HG02571 (cell line): ENCODE results near the gene TMEM255A.
"Not testable (repeated sequence)": the region's sequence is repeated elsewhere in the genome, so short reads cannot be mapped to it uniquely, and the experiment has no call there.

ENCODE experiments used
- ATAC-seq: cut with Tn5 transposase; IDR thresholded peaks from one replicate; pipeline ENCODE4 v1.9.1; 2021; ENCODE audit warnings: mild to moderate bottlenecking, moderate library complexity; ENCODE audit not compliant: unreplicated experiment

Gene TMEM255A

GRCh38 chrX:120310861-120311726 is at the start of gene TMEM255A:
Gene TMEM255A, minus strand, starts transcription at chrX:120311461. Its CDS starts 152 bp downstream, at chrX:120311309.
- ATAC-seq, result no peak

GRCh38 chrX:120358737-120359456 is 47.6 kb upstream of the TMEM255A start:
- no peak for ATAC-seq

GRCh38 chrX:120357186-120357585 is 45.9 kb upstream of the TMEM255A start:
- no peak for ATAC-seq

- ATAC-seq, result no peak
Measured at GRCh38 chrX:120356084-120356483, 44.8 kb upstream of the TMEM255A start.

GRCh38 chrX:120350450-120351138 is 39.3 kb upstream of the TMEM255A start:
- ATAC-seq, result no peak

GRCh38 chrX:120344566-120344965 is 33.3 kb upstream of the TMEM255A start:
- ATAC-seq, result not testable (repeated sequence)

- no peak for ATAC-seq
Measured at GRCh38 chrX:120336899-120337298, 25.6 kb upstream of the TMEM255A start.

- ATAC-seq, result no peak
Measured at GRCh38 chrX:120335289-120335688, 24.0 kb upstream of the TMEM255A start.

GRCh38 chrX:120334603-120335002 is 23.3 kb upstream of the TMEM255A start:
- ATAC-seq, result no peak

- ATAC-seq, result no peak
Measured at GRCh38 chrX:120334151-120334550, 22.9 kb upstream of the TMEM255A start.

GRCh38 chrX:120332394-120332793 is 21.1 kb upstream of the TMEM255A start:
- no peak for ATAC-seq

GRCh38 chrX:120331116-120331515 is 19.9 kb upstream of the TMEM255A start:
- no peak for ATAC-seq

GRCh38 chrX:120321520-120322281 is 10.4 kb upstream of the TMEM255A start:
- no peak for ATAC-seq

- no peak for ATAC-seq
Measured at GRCh38 chrX:120318411-120318810, 7.2 kb upstream of the TMEM255A start.

- no peak for ATAC-seq
Measured at GRCh38 chrX:120316587-120317283, 5.5 kb upstream of the TMEM255A start.

- no peak for ATAC-seq
Measured at GRCh38 chrX:120315776-120316175, 4.5 kb upstream of the TMEM255A start.

GRCh38 chrX:120311727-120312063 is 434 bp upstream of the TMEM255A start:
- no peak for ATAC-seq

- ATAC-seq, result no peak
Measured at GRCh38 chrX:120309873-120310705, 1.2 kb downstream of the TMEM255A start.
